H1 (cell line): ENCODE data around the gene PELI2. TPM values are rescaled to one million over a fixed set of nuclear protein-coding genes. Genes with fewer than 3 reads are reported as not detected.

Experiments used
- HDAC6 ChIP-seq: IDR thresholded peaks from one replicate; pipeline ENCODE4 v1.7.1; 2012; ENCODE audit warnings: low read depth, mild to moderate bottlenecking, inconsistent platforms, low read length, moderate library complexity
- polyA plus RNA-seq, 7 experiments: library from polyadenylated mRNA; depleted of rRNA in 3 of 7; stranded (reverse) in 5 of 7; unstranded in 2 of 7; fragments of >200 nt in 5 of 7; fragments of 200-250 nt in 2 of 7; gene quantifications; 1 replicate in 5 of 7; 2 replicates in 1 of 7; 4 replicates in 1 of 7; pipeline versions ENCODE4 v1.2.1 to v1.2.3, GENCODE V29; 2011 to 2013; ENCODE audit warnings: missing spikeins in 2 of 7, mixed read lengths in 2 of 7
- total RNA-seq: library from RNA; stranded (reverse); fragmentation: NEBNext Ultra II Directional; extraction: Animal tissue kit (Norgen Biotek cat#: 25700); gene quantifications from 2 replicates; pipeline ENCODE4 v1.2.1, GENCODE V29; 2021

The PELI2 gene
- total and polyA plus RNA-seq, 2 of the 8 experiments (the other 6 are each of a cell fraction or from before 2014, with no cell fraction given), result 14.6 to 25.7 TPM

GRCh38 chr14:56119201-56119981 is 1.2 kb downstream of the PELI2 start (continued):
- no peak for TF ChIP-seq HDAC6
